Measurements from ENCODE around the gene PCDHB16.

Gene PCDHB16

DNA sequence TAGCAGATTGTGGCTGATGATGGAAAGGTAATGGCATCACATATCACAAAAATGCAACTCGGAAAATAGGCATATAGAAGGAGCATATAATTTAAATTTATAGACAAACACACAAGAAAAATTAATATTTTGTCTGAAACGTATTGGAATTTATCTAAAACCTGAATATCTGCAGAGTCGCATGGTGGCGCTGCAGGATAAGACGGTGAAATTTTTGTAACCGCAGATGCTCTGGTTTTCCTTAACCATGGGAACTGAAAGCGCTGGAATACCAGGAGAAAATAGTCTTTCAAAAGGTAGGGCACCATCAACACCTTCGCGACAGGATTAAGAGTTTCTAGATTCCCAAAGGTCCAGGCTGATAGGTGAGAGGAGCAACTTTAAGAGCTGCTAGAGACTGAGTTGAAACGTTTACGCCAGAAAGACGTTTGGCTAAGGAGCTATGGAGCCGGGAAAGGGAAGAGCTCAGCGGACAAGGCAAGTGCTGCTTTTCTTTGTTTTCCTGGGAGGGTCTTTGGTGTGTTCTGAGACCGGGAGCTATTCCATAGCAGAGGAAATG, 52.0 kb downstream of the PCDHB16 start:
- DNase-seq: no peak
